K562 (cell line): ENCODE measurements around the gene ITM2A. TPM values are rescaled to one million over a fixed set of nuclear protein-coding genes. Genes with fewer than 3 reads are reported as not detected.

Experiments used
- ATAC-seq: fragments of 200-7000 bp; cut with Tn5 transposase; 3 replicates; pipeline ENCODE4 v1.9.1; 2020; ENCODE audit warnings: moderate library complexity
- BruUV-seq: library from RNA; stranded (reverse); fragments of 400-500 nt; replicated peaks from 2 replicates; lab custom pipeline; 2021; lab: Mats Ljungman, UMichigan
- CTCF ChIA-PET: fragments of 300-600 bp; formaldehyde crosslinking; extraction: SDS; loops from one replicate; lab custom pipeline; 2021; ENCODE audit warnings: low intra/inter-chr PET ratio; lab: Yijun Ruan, JAX
- POLR2A ChIA-PET: fragments of 300-600, 350-650 bp; sonication (Branson Sonifier 250); formaldehyde crosslinking; extraction: SDS; loops from one replicate; lab custom pipeline; 2021; ENCODE audit warnings: antibody characterized with exemption, inconsistent platforms; lab: Yijun Ruan, JAX
- DNase-seq, 4 experiments: peaks; one replicate each; pipeline versions ENCODE4 v3.0.0 to v3.0.0-alpha.2; 2011 to 2018; ENCODE audit warnings: low spot score in 3 of 4, mixed read lengths in 3 of 4; ENCODE audit errors: extremely low read depth in 1 of 4
- FAIRE-seq: peaks from 2 replicates; lab custom pipeline; 2011; peaks lifted over from hg19 to GRCh38; lab: Jason Lieb, UNC
- H2AFZ ChIP-seq: 2 replicates; pipeline ENCODE4 v1.6.0; 2011; ENCODE audit warnings: low read depth, low read length, control low read depth, inconsistent platforms
- H3K27ac ChIP-seq: fragments of 200-600 bp; 3 replicates; pipeline ENCODE4 v1.8.0; 2011; ENCODE audit warnings: low read depth, mild to moderate bottlenecking, control low read depth, inconsistent platforms, low read length, moderate library complexity, mixed read lengths; ENCODE audit errors: extremely low read depth
- H3K27me3 ChIP-seq, 2 experiments: fragments of 300-600 bp in 1 of 2; 2 replicates in 1 of 2; 3 replicates in 1 of 2; pipeline versions ENCODE4 v1.6.0 to v1.8.0; 2011; ENCODE audit warnings: inconsistent platforms in 2 of 2, low read length in 2 of 2, mild to moderate bottlenecking in 1 of 2, mixed read lengths in 1 of 2, moderate library complexity in 1 of 2; ENCODE audit not compliant: control insufficient read depth in 2 of 2, insufficient read depth in 2 of 2
- H3K36me3 ChIP-seq: fragments of 300-600 bp; 3 replicates; pipeline ENCODE4 v1.8.0; 2011; ENCODE audit warnings: mild to moderate bottlenecking, low read length, inconsistent platforms; ENCODE audit not compliant: control insufficient read depth, insufficient read depth
- H3K4me1 ChIP-seq, 2 experiments: fragments of 200-600 bp in 1 of 2; replicated peaks in 1 of 2; 2 replicates in 1 of 2; 3 replicates in 1 of 2; pipeline versions ENCODE4 v1.5.1 to v1.8.0; 2011; ENCODE audit warnings: inconsistent platforms in 2 of 2, low read length in 2 of 2, mild to moderate bottlenecking in 1 of 2, mixed read lengths in 1 of 2, moderate library complexity in 1 of 2; ENCODE audit not compliant: control insufficient read depth in 2 of 2, insufficient read depth in 2 of 2
- H3K4me2 ChIP-seq: 2 replicates; pipeline ENCODE4 v1.6.1; 2011; ENCODE audit warnings: low read length, control low read depth, inconsistent platforms, mixed read lengths; ENCODE audit not compliant: insufficient read depth
- H3K4me3 ChIP-seq: fragments of 200-600 bp; sonication (generic), shearing (Covaris generic); 2 replicates; pipeline ENCODE4 v1.5.1; 2016; ENCODE audit warnings: control low read depth, inconsistent platforms
- H3K79me2 ChIP-seq: fragments of 200-600 bp; 3 replicates; pipeline ENCODE4 v1.8.0; 2011; ENCODE audit warnings: low read length, inconsistent platforms; ENCODE audit not compliant: control insufficient read depth, insufficient read depth
- H3K9ac ChIP-seq, 2 experiments: 2 replicates each; pipeline versions ENCODE4 v1.6.0 to v1.6.1; 2011; ENCODE audit warnings: low read depth in 2 of 2, low read length in 2 of 2, control low read depth in 1 of 2, inconsistent platforms in 1 of 2, mild to moderate bottlenecking in 1 of 2, mixed read lengths in 1 of 2; ENCODE audit not compliant: insufficient read depth in 1 of 2
- H3K9me1 ChIP-seq: one replicate; pipeline ENCODE4 v1.6.0; 2011; ENCODE audit warnings: inconsistent platforms, mild to moderate bottlenecking, low read length, moderate library complexity; ENCODE audit not compliant: control insufficient read depth, insufficient read depth
- H3K9me3 ChIP-seq: replicated peaks from 2 replicates; pipeline ENCODE4 v1.5.1; 2011; ENCODE audit warnings: low read depth, low read length, inconsistent platforms; ENCODE audit not compliant: control insufficient read depth, insufficient read depth
- H4K20me1 ChIP-seq: replicated peaks from 2 replicates; pipeline ENCODE4 v1.6.1; 2011; ENCODE audit warnings: low read length, inconsistent platforms, mixed read lengths; ENCODE audit not compliant: control insufficient read depth, insufficient read depth
- ARID1B ChIP-seq: fragments of 450-650 bp; IDR thresholded peaks from 2 replicates; pipeline ENCODE4 v1.6.1; 2016; ENCODE audit warnings: antibody characterized with exemption, mild to moderate bottlenecking, inconsistent platforms
- ATF2 ChIP-seq: sonication (generic); formaldehyde crosslinking; IDR thresholded peaks from 2 replicates; pipeline ENCODE4 v1.8.1; 2022; ENCODE audit warnings: missing genetic modification reagents
- E2F5 ChIP-seq: sonication (generic); formaldehyde crosslinking; IDR thresholded peaks from 2 replicates; pipeline ENCODE4 v1.8.0; 2022; ENCODE audit warnings: mild to moderate bottlenecking, missing genetic modification reagents
- FOXJ3 ChIP-seq: sonication (generic); formaldehyde crosslinking; IDR thresholded peaks from 2 replicates; pipeline ENCODE4 v1.4.0; 2020; ENCODE audit warnings: mild to moderate bottlenecking, missing genetic modification reagents
- FOXK1 ChIP-seq: sonication (generic); formaldehyde crosslinking; IDR thresholded peaks from 2 replicates; pipeline ENCODE4 v1.8.0; 2022; ENCODE audit warnings: missing genetic modification reagents, mild to moderate bottlenecking, borderline replicate concordance
- HCFC1 ChIP-seq: IDR thresholded peaks from 2 replicates; pipeline ENCODE4 v1.6.1; 2012; ENCODE audit warnings: low read depth, low read length, improper control_type of control experiment
- HMGN3 ChIP-seq: IDR thresholded peaks from 2 replicates; pipeline ENCODE4 v1.6.1; 2011; ENCODE audit warnings: borderline replicate concordance, low read depth, mild to moderate bottlenecking, mixed read lengths, low read length; ENCODE audit not compliant: insufficient read length; ENCODE audit errors: extremely low read depth
- ILF3 ChIP-seq: fragments of 450-650 bp; IDR thresholded peaks from 2 replicates; pipeline ENCODE4 v1.6.1; 2018; ENCODE audit warnings: antibody characterized with exemption, mild to moderate bottlenecking, moderate library complexity, borderline replicate concordance
- IRF2 ChIP-seq: sonication (generic); formaldehyde crosslinking; IDR thresholded peaks from 2 replicates; pipeline ENCODE4 v1.8.1; 2022; ENCODE audit warnings: mild to moderate bottlenecking, missing genetic modification reagents
- KDM2B ChIP-seq: fragments of 250-450 bp; sonication (Bioruptor Pico); IDR thresholded peaks from 2 replicates; pipeline ENCODE4 v1.8.0; 2021; ENCODE audit warnings: mild to moderate bottlenecking, moderate library complexity
- KLF10 ChIP-seq: fragments of 250-450 bp; sonication (Bioruptor Pico); IDR thresholded peaks from 2 replicates; pipeline ENCODE4 v1.6.1; 2021; ENCODE audit warnings: matching md5 sums
- NR0B1 ChIP-seq: fragments of 450-650 bp; IDR thresholded peaks from one replicate; pipeline ENCODE4 v1.6.1; 2018; ENCODE audit warnings: mild to moderate bottlenecking, moderate library complexity; ENCODE audit not compliant: partially characterized antibody
- PHF21A ChIP-seq: fragments of 450-650 bp; IDR thresholded peaks from 2 replicates; pipeline ENCODE4 v1.6.1; 2017; ENCODE audit warnings: low read depth, borderline replicate concordance
- RBM34 ChIP-seq: fragments of 200-400 bp; formaldehyde crosslinking; IDR thresholded peaks from 2 replicates; pipeline ENCODE4 v1.6.1; 2018; ENCODE audit warnings: low read length, borderline replicate concordance; ENCODE audit not compliant: insufficient read depth
- RNF219 ChIP-seq: fragments of 250-450 bp; sonication (Bioruptor Pico); IDR thresholded peaks from 2 replicates; pipeline ENCODE4 v1.5.0; 2022; ENCODE audit warnings: mild to moderate bottlenecking
- SRF ChIP-seq, 2 experiments: fragments of 250-450, 450-650 bp in 1 of 2; sonication (Bioruptor Pico) in 1 of 2; sonication (generic) in 1 of 2; formaldehyde crosslinking; IDR thresholded peaks; 2 replicates each; pipeline versions ENCODE4 v1.5.0 to v1.5.1; 2020 to 2022; ENCODE audit warnings: mild to moderate bottlenecking in 1 of 2, missing genetic modification reagents in 1 of 2
- ZNF143 ChIP-seq: sonication (generic); formaldehyde crosslinking; IDR thresholded peaks from 2 replicates; pipeline ENCODE4 v1.9.0; 2022; ENCODE audit warnings: mild to moderate bottlenecking, missing genetic modification reagents
- ZNF436 ChIP-seq: fragments of 250-450, 450-650 bp; sonication (Bioruptor Pico); formaldehyde crosslinking; IDR thresholded peaks from 2 replicates; pipeline ENCODE4 v1.7.0; 2020; ENCODE audit warnings: mild to moderate bottlenecking
- ZNF551 ChIP-seq: fragments of 250-450 bp; sonication (Bioruptor Pico); IDR thresholded peaks from 2 replicates; pipeline ENCODE4 v1.5.0; 2021; ENCODE audit warnings: mild to moderate bottlenecking, moderate library complexity
- WGBS: fragments of 100-300 bp; shearing (Covaris generic); methylation state at CpG from one replicate; pipeline ENCODE4 v1.1.6; 2016; ENCODE audit warnings: low coverage, mixed read lengths; ENCODE audit not compliant: insufficient coverage; ENCODE audit errors: missing lambda C conversion rate; 5-methylcytosine and 5-hydroxymethylcytosine counted together
- in situ Hi-C: fragments of 300-500 bp; cut with MboI; formaldehyde crosslinking; loops from 4 replicates; pipeline ENCODE4 v1.15.0; 2018; ENCODE audit warnings: inconsistent platforms, mixed read lengths
- intact Hi-C: fragments of 100-400 bp; cut with micrococcal nuclease; formaldehyde crosslinking; loops from 2 replicates; pipeline ENCODE4 v1.14.2; 2022
- polyA plus RNA-seq, 8 experiments: library from polyadenylated mRNA; depleted of rRNA in 4 of 8; stranded (reverse) in 5 of 8; unstranded in 3 of 8; fragments of >200 nt; fragmentation: Nextera tagmentation in 2 of 8; fragmentation: Illumina TruSeq in 1 of 8; extraction: Ambion mirVana in 2 of 8; extraction: Trizol in 1 of 8; gene quantifications; 2 replicates each; pipeline versions ENCODE4 v1.2.1 to v1.2.3, GENCODE V29; 2011 to 2014; ENCODE audit warnings: inconsistent platforms in 1 of 8, missing spikeins in 1 of 8
- total RNA-seq, 7 experiments: library from RNA; depleted of rRNA in 6 of 7; stranded (reverse); fragments of >200 nt in 6 of 7; fragmentation: Illumina TruSeq in 2 of 7; extraction: Trizol in 2 of 7; gene quantifications; 2 replicates each; pipeline versions ENCODE4 v1.2.1 to v1.2.3, GENCODE V29; 2011 to 2021; ENCODE audit warnings: low replicate concordance in 1 of 7

Gene ITM2A
- total and polyA plus RNA-seq, 9 of the 15 experiments (the other 6 are each of a cell fraction or from before 2014, with no cell fraction given) = 29.4 to 117 (median 57.4) TPM

- FAIRE-seq (no peak), DNase-seq (no peak), ATAC-seq (no peak)
- no peaks in the 10 kb centered on the region for H4K20me1 ChIP-seq
- in situ Hi-C loops = no loop called here
- no peak overlapping the region for H3K9ac ChIP-seq
- no peaks in the 10 kb centered on the region for H3K27me3 ChIP-seq
- ChIA-PET POLR2A (no interaction called here), CTCF (no interaction called here)
- H3K4me1 ChIP-seq = no peaks in the 10 kb centered on the region
- 12% methylated on average over 3 of the region's 3 CpGs for WGBS
- H3K79me2 ChIP-seq = no peaks in the 10 kb centered on the region
- H2AFZ ChIP-seq = peak overlapping the region; percentile 2; the same call in 1 of the 2 replicates
- H3K9me3 ChIP-seq = no peaks in the 10 kb centered on the region
- no peak overlapping the region for H3K27ac ChIP-seq
- no peaks in the 10 kb centered on the region for H3K9me1 ChIP-seq
- no peak overlapping the region for H3K4me2 ChIP-seq
- H3K4me3 ChIP-seq = no peak overlapping the region
- no TSS peak for BruUV-seq
- no peaks in the 10 kb centered on the region for H3K36me3 ChIP-seq
- intact Hi-C loops = loop anchor here (5.0 kb wide), 3 partner anchors 45 to 330 kb away; partner anchors contain the start of gene ITM2A
- no peak for TF ChIP-seq E2F5 (CRISPR knock-in tag)
- TF ChIP-seq ZNF436 (CRISPR knock-in tag) = no peak
- no peak for TF ChIP-seq SRF (CRISPR knock-in tag; IDR thresholded peaks at IDR 0.05)
- TF ChIP-seq IRF2 = no peak
- TF ChIP-seq HCFC1 = no peak
- TF ChIP-seq ATF2 (CRISPR knock-in tag) = no peak
- TF ChIP-seq HMGN3 = no peak
- TF ChIP-seq RNF219 (CRISPR knock-in tag) = no peak
- TF ChIP-seq PHF21A = no peak
- no peak for TF ChIP-seq KLF10
- no peak for TF ChIP-seq ZNF551 (CRISPR knock-in tag)
- TF ChIP-seq ILF3 = no peak
- no peak for TF ChIP-seq FOXK1 (CRISPR knock-in tag)
- TF ChIP-seq NR0B1 = no peak
- TF ChIP-seq ARID1B = no peak
- no peak for TF ChIP-seq FOXJ3
- no peak for TF ChIP-seq RBM34
- no peak for TF ChIP-seq KDM2B (CRISPR knock-in tag)
- TF ChIP-seq ZNF143 (CRISPR knock-in tag) = no peak
Observed at GRCh38 chrX:79412166-79412565, 45.0 kb upstream of the ITM2A start.
